GM12872 (cell line): ENCODE data around the gene DNAJC11.

Source experiments
- CTCF ChIP-seq: IDR thresholded peaks from 3 replicates; pipeline ENCODE4 v1.5.1; 2011; ENCODE audit warnings: low read depth, mild to moderate bottlenecking, low read length, moderate library complexity; ENCODE audit not compliant: insufficient read depth

Gene DNAJC11

GRCh38 chr1:6673816-6674398 lies 27.7 kb downstream of the DNAJC11 start:
- TF ChIP-seq CTCF, result no peak

- no peak for TF ChIP-seq CTCF
Measured at GRCh38 chr1:6672558-6672957, 29.1 kb downstream of the DNAJC11 start.

GRCh38 chr1:6668503-6668902 lies 33.1 kb downstream of the DNAJC11 start:
- no peak for TF ChIP-seq CTCF

GRCh38 chr1:6667139-6667538 lies 34.5 kb downstream of the DNAJC11 start:
- TF ChIP-seq CTCF, result no peak

GRCh38 chr1:6666696-6667095 lies 34.9 kb downstream of the DNAJC11 start:
- no peak for TF ChIP-seq CTCF

GRCh38 chr1:6660415-6661049 lies 41.1 kb downstream of the DNAJC11 start:
- TF ChIP-seq CTCF, result no peak

GRCh38 chr1:6658359-6659060 lies 43.1 kb downstream of the DNAJC11 start:
- TF ChIP-seq CTCF, result no peak
